ENCODE results near the gene THAP3.

THAP3 gene

GRCh38 chr1:6668503-6668902 is 43.8 kb downstream of the THAP3 start:
- Mint-ChIP-seq H3K36me3 (ENCODE audit: low read depth) (peaks cover 56% of the 10 kb centered on the region), H3K4me1 (peaks cover 5% of the 10 kb centered on the region), H3K4me3 (no peak overlapping the region), H3K27me3 (ENCODE audit: low read depth) (no peaks in the 10 kb centered on the region), H3K9me3 (no peaks in the 10 kb centered on the region), H3K27ac (no peak overlapping the region)
- TF ChIP-seq, protein P1, sequence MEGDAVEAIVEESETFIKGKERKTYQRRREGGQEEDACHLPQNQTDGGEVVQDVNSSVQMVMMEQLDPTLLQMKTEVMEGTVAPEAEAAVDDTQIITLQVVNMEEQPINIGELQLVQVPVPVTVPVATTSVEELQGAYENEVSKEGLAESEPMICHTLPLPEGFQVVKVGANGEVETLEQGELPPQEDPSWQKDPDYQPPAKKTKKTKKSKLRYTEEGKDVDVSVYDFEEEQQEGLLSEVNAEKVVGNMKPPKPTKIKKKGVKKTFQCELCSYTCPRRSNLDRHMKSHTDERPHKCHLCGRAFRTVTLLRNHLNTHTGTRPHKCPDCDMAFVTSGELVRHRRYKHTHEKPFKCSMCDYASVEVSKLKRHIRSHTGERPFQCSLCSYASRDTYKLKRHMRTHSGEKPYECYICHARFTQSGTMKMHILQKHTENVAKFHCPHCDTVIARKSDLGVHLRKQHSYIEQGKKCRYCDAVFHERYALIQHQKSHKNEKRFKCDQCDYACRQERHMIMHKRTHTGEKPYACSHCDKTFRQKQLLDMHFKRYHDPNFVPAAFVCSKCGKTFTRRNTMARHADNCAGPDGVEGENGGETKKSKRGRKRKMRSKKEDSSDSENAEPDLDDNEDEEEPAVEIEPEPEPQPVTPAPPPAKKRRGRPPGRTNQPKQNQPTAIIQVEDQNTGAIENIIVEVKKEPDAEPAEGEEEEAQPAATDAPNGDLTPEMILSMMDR (IDR thresholded peaks at IDR 0.05; ENCODE audit: unreplicated experiment in 3 of 3) = no peak

GRCh38 chr1:6672558-6672957 is 47.9 kb downstream of the THAP3 start:
- Mint-ChIP-seq H3K27ac (peak overlapping the region in 1 of 3 experiments; percentile 44), H3K9me3 (no peaks in the 10 kb centered on the region), H3K4me1 (peaks cover 17% of the 10 kb centered on the region), H3K27me3 (ENCODE audit: low read depth) (no peaks in the 10 kb centered on the region), H3K36me3 (ENCODE audit: low read depth) (peaks cover 55% of the 10 kb centered on the region), H3K4me3 (no peak overlapping the region)
- TF ChIP-seq, protein P1 (IDR thresholded peaks at IDR 0.05; ENCODE audit: unreplicated experiment in 3 of 3) = no peak

GRCh38 chr1:6673816-6674398 is 49.2 kb downstream of the THAP3 start:
- H3K9me3 Mint-ChIP-seq = no peaks in the 10 kb centered on the region

DNA sequence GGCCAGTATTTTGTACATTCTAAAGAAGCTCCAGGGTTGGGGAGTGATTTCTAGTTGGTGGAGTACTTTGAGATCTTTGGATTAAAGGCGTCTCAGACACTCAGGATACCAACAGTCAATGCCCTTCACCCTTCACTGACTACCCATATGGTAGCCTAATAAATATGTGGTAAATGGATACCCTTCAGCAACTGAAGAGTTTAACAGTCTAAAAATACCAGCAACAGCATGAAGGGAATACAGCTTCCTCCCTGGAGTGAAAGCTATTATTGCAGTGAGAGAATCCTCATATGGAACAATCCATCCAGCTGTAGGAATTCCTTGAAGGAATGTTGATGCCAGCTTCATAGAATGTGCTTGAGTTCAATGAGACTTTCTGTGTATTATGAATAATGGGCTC is 50.1 kb downstream of the THAP3 start:
- H3K4me1 Mint-ChIP-seq = peaks cover 17% of the 10 kb centered on the region
- no peak overlapping the region for H3K4me3 Mint-ChIP-seq
- H3K27me3 Mint-ChIP-seq (ENCODE audit: low read depth) = no peaks in the 10 kb centered on the region
- H3K27ac Mint-ChIP-seq = peak overlapping the region; percentile 23 to 53 (median 53)
- TF ChIP-seq, protein P1 (IDR thresholded peaks at IDR 0.05; ENCODE audit: unreplicated experiment in 3 of 3) = no peak
- H3K36me3 Mint-ChIP-seq (ENCODE audit: low read depth) = peaks cover 65% of the 10 kb centered on the region
- no peaks in the 10 kb centered on the region for H3K9me3 Mint-ChIP-seq

More at GRCh38 chr1:6673816-6674398, 49.2 kb downstream of the THAP3 start:
- Mint-ChIP-seq H3K4me1 (peaks cover 17% of the 10 kb centered on the region), H3K36me3 (ENCODE audit: low read depth) (peaks cover 61% of the 10 kb centered on the region), H3K4me3 (no peak overlapping the region), H3K27me3 (ENCODE audit: low read depth) (no peaks in the 10 kb centered on the region), H3K27ac (no peak overlapping the region)
- TF ChIP-seq, protein P1 (IDR thresholded peaks at IDR 0.05; ENCODE audit: unreplicated experiment in 3 of 3) = no peak

GRCh38 chr1:6675941-6676340 is 51.3 kb downstream of the THAP3 start:
- Mint-ChIP-seq H3K36me3 (ENCODE audit: low read depth) (peaks cover 65% of the 10 kb centered on the region), H3K4me3 (no peak overlapping the region), H3K4me1 (peaks cover 17% of the 10 kb centered on the region), H3K9me3 (no peaks in the 10 kb centered on the region), H3K27ac (peak overlapping the region; percentile 64 to 90 (median 84)), H3K27me3 (ENCODE audit: low read depth) (no peaks in the 10 kb centered on the region)
- TF ChIP-seq, protein P1 (IDR thresholded peaks at IDR 0.05; ENCODE audit: unreplicated experiment in 3 of 3) = no peak
